HEK293 (cell line): ENCODE measurements around the gene MISP.

ENCODE experiments used
- CTCF ChIA-PET: fragments of 350-600 bp; formaldehyde crosslinking; extraction: SDS; loops from one replicate; lab custom pipeline; 2021; ENCODE audit warnings: antibody characterized with exemption; lab: Yijun Ruan, JAX
- POLR2A ChIA-PET: fragments of 300-600 bp; formaldehyde crosslinking; extraction: SDS; loops from one replicate; lab custom pipeline; 2020; ENCODE audit warnings: antibody characterized with exemption, inconsistent platforms; lab: Yijun Ruan, JAX
- H3K27ac ChIP-seq: fragments of 200-500 bp; sonication (Bioruptor generic); 2 replicates; pipeline ENCODE4 v1.5.1; 2014; ENCODE audit warnings: low read depth, low read length, control low read depth, inconsistent platforms; ENCODE audit errors: extremely low read depth
- H3K36me3 ChIP-seq, 2 experiments: fragments of 200-500 bp in 1 of 2; sonication (Bioruptor generic) in 1 of 2; 1 replicate in 1 of 2; 2 replicates in 1 of 2; pipeline ENCODE4 v1.5.1; 2014 to 2017; ENCODE audit warnings: inconsistent platforms in 2 of 2, low read length in 2 of 2; ENCODE audit not compliant: control insufficient read depth in 2 of 2, insufficient read depth in 1 of 2
- H3K4me1 ChIP-seq: fragments of 200-500 bp; sonication (Bioruptor generic); 2 replicates; pipeline ENCODE4 v1.5.1; 2014; ENCODE audit warnings: mild to moderate bottlenecking, low read length, inconsistent platforms; ENCODE audit not compliant: control insufficient read depth, insufficient read depth
- H3K4me3 ChIP-seq: 2 replicates; pipeline ENCODE4 v1.5.1; 2011; ENCODE audit warnings: low read depth, mild to moderate bottlenecking, control low read depth, low read length, moderate library complexity
- H3K9me3 ChIP-seq: fragments of 200-500 bp; sonication (Bioruptor generic); 2 replicates; pipeline ENCODE4 v1.5.1; 2014; ENCODE audit warnings: low read depth, low read length, inconsistent platforms; ENCODE audit not compliant: control insufficient read depth, insufficient read depth
- GLIS1 ChIP-seq: fragments of 450-650 bp; formaldehyde crosslinking; IDR thresholded peaks from 2 replicates; pipeline ENCODE4 v1.5.1; 2016; ENCODE audit warnings: missing biosample characterization, missing genetic modification characterization
- TCF7L2 ChIP-seq: IDR thresholded peaks from 2 replicates; pipeline ENCODE4 v1.6.1; 2011; ENCODE audit warnings: low read depth, mild to moderate bottlenecking, inconsistent platforms, low read length, moderate library complexity, borderline replicate concordance
- WT1 ChIP-seq: fragments of 450-650 bp; formaldehyde crosslinking; IDR thresholded peaks from 2 replicates; pipeline ENCODE4 v1.5.1; 2016; ENCODE audit warnings: missing biosample characterization, missing genetic modification characterization
- ZBTB20 ChIP-seq: fragments of 450-650 bp; formaldehyde crosslinking; IDR thresholded peaks from 2 replicates; pipeline ENCODE4 v1.5.1; 2016; ENCODE audit warnings: missing biosample characterization, missing genetic modification characterization
- ZNF114 ChIP-seq: fragments of 450-650 bp; formaldehyde crosslinking; IDR thresholded peaks from 2 replicates; pipeline ENCODE4 v1.5.0; 2017; ENCODE audit warnings: missing biosample characterization, missing genetic modification characterization
- ZNF335 ChIP-seq: fragments of 450-650 bp; formaldehyde crosslinking; conservative IDR thresholded peaks from 2 replicates; pipeline ENCODE4 v1.5.1; 2016; ENCODE audit warnings: missing biosample characterization, missing genetic modification characterization
- ZNF548 ChIP-seq: fragments of 450-650 bp; formaldehyde crosslinking; IDR thresholded peaks from 2 replicates; pipeline ENCODE4 v1.5.1; 2016; ENCODE audit warnings: missing biosample characterization, missing genetic modification characterization
- ZNF626 ChIP-seq: fragments of 450-650 bp; sonication (Bioruptor Pico); formaldehyde crosslinking; IDR thresholded peaks from 2 replicates; pipeline ENCODE4 v1.5.1; 2018; ENCODE audit warnings: missing biosample characterization, missing genetic modification characterization, inconsistent platforms
- ZNF777 ChIP-seq: fragments of 450-650 bp; formaldehyde crosslinking; IDR thresholded peaks from 2 replicates; pipeline ENCODE4 v1.5.1; 2017; ENCODE audit warnings: missing biosample characterization, missing genetic modification characterization, borderline replicate concordance
- TF ChIP-seq, protein P1 (sequence below): fragments of 450-650 bp; formaldehyde crosslinking; IDR thresholded peaks from 2 replicates; pipeline ENCODE4 v1.5.1; 2016; ENCODE audit warnings: missing biosample characterization, missing genetic modification characterization
- TF ChIP-seq, protein P2 (sequence below): fragments of 450-650 bp; formaldehyde crosslinking; IDR thresholded peaks from 2 replicates; pipeline ENCODE4 v1.5.1; 2016; ENCODE audit warnings: missing biosample characterization, missing genetic modification characterization
- TF ChIP-seq, protein P3 (sequence below): sonication (generic); formaldehyde crosslinking; IDR thresholded peaks from 2 replicates; pipeline ENCODE4 v1.8.1; 2022; ENCODE audit warnings: mild to moderate bottlenecking, moderate library complexity, missing genetic modification reagents
- TF ChIP-seq, protein P4 (sequence below): fragments of 450-650 bp; formaldehyde crosslinking; IDR thresholded peaks from 2 replicates; pipeline ENCODE4 v1.5.1; 2017; ENCODE audit warnings: missing biosample characterization, missing genetic modification characterization

Gene MISP

DNA sequence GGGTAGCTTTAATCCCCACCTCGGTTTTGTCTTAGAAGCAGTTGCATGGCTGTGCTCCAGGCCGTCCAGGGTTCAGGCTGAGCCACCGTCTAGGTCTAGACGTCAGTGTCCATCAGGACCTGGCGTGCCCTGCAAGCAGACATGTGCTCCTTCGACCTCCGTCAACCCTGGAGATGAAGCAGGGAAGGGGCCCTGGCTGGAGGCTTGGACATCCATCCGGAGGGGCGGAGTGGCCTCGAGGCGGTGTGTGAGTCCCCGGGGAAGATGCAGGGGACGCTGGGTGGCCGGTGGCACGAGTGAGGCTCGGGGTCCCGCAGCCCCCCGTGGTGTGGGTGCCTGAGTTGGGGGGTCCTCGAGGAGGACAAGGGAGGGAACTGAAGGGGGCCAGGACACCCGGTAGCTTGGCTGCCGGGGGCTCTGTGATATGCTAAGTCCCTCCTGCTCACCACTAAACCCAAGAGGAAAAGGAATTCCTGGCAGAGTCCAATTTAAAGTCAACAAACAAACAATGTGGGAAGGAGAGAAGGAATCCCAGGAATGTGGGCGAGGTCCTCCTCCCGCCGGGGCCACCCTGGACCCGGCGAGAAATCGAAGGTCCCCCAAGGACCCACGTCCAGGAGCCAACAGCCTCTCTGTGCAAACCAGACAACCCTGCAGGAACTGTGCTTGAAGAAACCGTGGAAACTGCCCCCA, 31.4 kb downstream of the MISP start:
- no peak overlapping the region for H3K27ac ChIP-seq
- ChIA-PET POLR2A (interaction anchor here (1.1 kb wide), 1 partner anchor 18 kb away, joined by 3 read pairs; no protein-coding TSS in a partner anchor), CTCF (interaction anchor here (1.0 to 1.7 kb wide), 2 partner anchors 12 to 41 kb away, joined by 3 to 8 read pairs; no protein-coding TSS in a partner anchor)
- H3K36me3 ChIP-seq: no peaks in the 10 kb centered on the region
- H3K4me3 ChIP-seq: peak overlapping the region; percentile 25
- no peaks in the 10 kb centered on the region for H3K9me3 ChIP-seq
- peak; percentile 13; the same call in 1 of the 2 replicates for TF ChIP-seq ZBTB20 (tag by site-specific recombination)
- TF ChIP-seq GLIS1 (tag by site-specific recombination): peak; percentile 91
- no peak for TF ChIP-seq TCF7L2
- TF ChIP-seq, protein P1, sequence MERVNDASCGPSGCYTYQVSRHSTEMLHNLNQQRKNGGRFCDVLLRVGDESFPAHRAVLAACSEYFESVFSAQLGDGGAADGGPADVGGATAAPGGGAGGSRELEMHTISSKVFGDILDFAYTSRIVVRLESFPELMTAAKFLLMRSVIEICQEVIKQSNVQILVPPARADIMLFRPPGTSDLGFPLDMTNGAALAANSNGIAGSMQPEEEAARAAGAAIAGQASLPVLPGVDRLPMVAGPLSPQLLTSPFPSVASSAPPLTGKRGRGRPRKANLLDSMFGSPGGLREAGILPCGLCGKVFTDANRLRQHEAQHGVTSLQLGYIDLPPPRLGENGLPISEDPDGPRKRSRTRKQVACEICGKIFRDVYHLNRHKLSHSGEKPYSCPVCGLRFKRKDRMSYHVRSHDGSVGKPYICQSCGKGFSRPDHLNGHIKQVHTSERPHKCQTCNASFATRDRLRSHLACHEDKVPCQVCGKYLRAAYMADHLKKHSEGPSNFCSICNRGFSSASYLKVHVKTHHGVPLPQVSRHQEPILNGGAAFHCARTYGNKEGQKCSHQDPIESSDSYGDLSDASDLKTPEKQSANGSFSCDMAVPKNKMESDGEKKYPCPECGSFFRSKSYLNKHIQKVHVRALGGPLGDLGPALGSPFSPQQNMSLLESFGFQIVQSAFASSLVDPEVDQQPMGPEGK (tag by site-specific recombination): 0 out of 2 replicates have a peak, but pooled peaks have one; percentile 18
- peak; percentile 70; the same call in 1 of the 2 replicates for TF ChIP-seq ZNF777 (tag by site-specific recombination)
- TF ChIP-seq, protein P2, sequence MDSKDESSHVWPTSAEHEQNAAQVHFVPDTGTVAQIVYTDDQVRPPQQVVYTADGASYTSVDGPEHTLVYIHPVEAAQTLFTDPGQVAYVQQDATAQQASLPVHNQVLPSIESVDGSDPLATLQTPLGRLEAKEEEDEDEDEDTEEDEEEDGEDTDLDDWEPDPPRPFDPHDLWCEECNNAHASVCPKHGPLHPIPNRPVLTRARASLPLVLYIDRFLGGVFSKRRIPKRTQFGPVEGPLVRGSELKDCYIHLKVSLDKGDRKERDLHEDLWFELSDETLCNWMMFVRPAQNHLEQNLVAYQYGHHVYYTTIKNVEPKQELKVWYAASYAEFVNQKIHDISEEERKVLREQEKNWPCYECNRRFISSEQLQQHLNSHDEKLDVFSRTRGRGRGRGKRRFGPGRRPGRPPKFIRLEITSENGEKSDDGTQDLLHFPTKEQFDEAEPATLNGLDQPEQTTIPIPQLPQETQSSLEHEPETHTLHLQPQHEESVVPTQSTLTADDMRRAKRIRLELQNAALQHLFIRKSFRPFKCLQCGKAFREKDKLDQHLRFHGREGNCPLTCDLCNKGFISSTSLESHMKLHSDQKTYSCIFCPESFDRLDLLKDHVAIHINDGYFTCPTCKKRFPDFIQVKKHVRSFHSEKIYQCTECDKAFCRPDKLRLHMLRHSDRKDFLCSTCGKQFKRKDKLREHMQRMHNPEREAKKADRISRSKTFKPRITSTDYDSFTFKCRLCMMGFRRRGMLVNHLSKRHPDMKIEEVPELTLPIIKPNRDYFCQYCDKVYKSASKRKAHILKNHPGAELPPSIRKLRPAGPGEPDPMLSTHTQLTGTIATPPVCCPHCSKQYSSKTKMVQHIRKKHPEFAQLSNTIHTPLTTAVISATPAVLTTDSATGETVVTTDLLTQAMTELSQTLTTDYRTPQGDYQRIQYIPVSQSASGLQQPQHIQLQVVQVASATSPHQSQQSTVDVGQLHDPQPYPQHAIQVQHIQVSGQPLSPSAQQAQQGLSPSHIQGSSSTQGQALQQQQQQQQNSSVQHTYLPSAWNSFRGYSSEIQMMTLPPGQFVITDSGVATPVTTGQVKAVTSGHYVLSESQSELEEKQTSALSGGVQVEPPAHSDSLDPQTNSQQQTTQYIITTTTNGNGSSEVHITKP (tag by site-specific recombination): 0 out of 2 replicates have a peak, but pooled peaks have one; percentile 49
- peak; percentile 90 for TF ChIP-seq ZNF335 (tag by site-specific recombination)
- TF ChIP-seq WT1 (tag by site-specific recombination): 0 out of 2 replicates have a peak, but pooled peaks have one; percentile 24
- no peak for TF ChIP-seq ZNF548 (tag by site-specific recombination)
- TF ChIP-seq, protein P3, sequence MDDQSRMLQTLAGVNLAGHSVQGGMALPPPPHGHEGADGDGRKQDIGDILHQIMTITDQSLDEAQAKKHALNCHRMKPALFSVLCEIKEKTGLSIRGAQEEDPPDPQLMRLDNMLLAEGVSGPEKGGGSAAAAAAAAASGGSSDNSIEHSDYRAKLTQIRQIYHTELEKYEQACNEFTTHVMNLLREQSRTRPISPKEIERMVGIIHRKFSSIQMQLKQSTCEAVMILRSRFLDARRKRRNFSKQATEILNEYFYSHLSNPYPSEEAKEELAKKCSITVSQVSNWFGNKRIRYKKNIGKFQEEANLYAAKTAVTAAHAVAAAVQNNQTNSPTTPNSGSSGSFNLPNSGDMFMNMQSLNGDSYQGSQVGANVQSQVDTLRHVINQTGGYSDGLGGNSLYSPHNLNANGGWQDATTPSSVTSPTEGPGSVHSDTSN (CRISPR knock-in tag): no peak
- no peak for TF ChIP-seq ZNF626 (tag by site-specific recombination)
- TF ChIP-seq, protein P4, sequence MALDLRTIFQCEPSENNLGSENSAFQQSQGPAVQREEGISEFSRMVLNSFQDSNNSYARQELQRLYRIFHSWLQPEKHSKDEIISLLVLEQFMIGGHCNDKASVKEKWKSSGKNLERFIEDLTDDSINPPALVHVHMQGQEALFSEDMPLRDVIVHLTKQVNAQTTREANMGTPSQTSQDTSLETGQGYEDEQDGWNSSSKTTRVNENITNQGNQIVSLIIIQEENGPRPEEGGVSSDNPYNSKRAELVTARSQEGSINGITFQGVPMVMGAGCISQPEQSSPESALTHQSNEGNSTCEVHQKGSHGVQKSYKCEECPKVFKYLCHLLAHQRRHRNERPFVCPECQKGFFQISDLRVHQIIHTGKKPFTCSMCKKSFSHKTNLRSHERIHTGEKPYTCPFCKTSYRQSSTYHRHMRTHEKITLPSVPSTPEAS (tag by site-specific recombination): no peak
- no peaks in the 10 kb centered on the region for H3K4me1 ChIP-seq

DNA sequence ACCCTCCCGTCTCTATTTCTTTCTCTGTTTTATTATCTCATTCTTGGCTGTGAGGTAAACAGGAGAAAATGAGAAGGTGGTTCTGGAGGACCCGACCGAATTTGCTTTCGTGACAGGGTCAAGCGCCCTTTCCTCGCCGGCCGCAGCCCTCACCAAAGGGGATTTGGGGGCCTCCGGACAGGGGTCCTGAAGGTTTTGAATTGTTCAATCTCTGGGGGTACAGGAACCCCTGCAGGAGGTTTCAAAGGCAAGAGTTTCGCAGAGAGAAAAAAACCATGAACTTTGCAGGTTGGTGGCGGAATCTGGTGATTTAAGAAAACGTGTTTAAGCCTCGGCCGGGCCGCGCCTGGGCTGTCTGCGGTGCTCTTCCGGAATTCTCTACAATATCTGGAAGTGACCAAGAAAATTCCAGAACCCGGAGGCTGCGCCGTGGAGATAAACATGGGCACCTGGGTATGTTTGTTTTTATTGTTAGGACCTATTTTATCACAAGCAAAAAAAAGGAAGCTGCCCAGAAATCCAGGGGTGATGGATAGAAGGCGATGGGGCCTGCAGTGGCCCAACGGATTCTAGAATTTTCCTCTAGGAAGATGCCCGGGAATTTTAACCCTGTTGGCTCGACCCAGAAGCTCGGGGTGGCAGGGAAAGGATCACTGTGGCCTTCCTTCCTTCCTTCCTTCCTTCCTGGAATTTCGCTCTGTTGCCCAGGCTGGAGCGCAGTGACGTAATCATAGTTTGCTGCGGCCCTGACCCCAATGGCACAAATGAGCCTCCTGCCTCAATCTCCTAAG, 32.2 kb downstream of the MISP start:
- Histone ChIP-seq H3K27ac (no peak overlapping the region), H3K9me3 (no peaks in the 10 kb centered on the region), H3K36me3 (no peaks in the 10 kb centered on the region), H3K4me3 (no peak overlapping the region), H3K4me1 (no peaks in the 10 kb centered on the region)
- TF ChIP-seq ZNF114 (tag by site-specific recombination) (no peak), ZNF335 (tag by site-specific recombination) (peak; percentile 75)
- ChIA-PET POLR2A (no interaction called here), CTCF (interaction anchor here (0.6 to 1.6 kb wide), 3 partner anchors 10 to 438 kb away, joined by 3 to 5 read pairs (median 3); no protein-coding TSS in a partner anchor)
